GM13976 (cell line): ENCODE results near the gene BACH2.
"Not testable (repeated sequence)": the region's sequence is repeated elsewhere in the genome, so short reads cannot be mapped to it uniquely, and the experiment has no call there.

Experiments
- DNase-seq: peaks from one replicate; pipeline ENCODE4 v3.0.0; 2012; ENCODE audit warnings: low spot score
- CTCF ChIP-seq: IDR thresholded peaks from 2 replicates; pipeline ENCODE4 v1.5.1; 2012; ENCODE audit warnings: borderline replicate concordance, mild to moderate bottlenecking; ENCODE audit not compliant: insufficient read depth; ENCODE audit errors: extremely low read depth, missing control alignments, control extremely low read depth
- in situ Hi-C: fragments of 300-500 bp; cut with MboI; formaldehyde crosslinking; loops from one replicate; pipeline ENCODE4 v1.12.0; 2022; ENCODE audit warnings: low sequenced_read_pairs, mixed read lengths, inconsistent platforms; ENCODE audit not compliant: unreplicated experiment

Gene BACH2

GRCh38 chr6:90214461-90214860, 82.2 kb downstream of the BACH2 start:
- in situ Hi-C loops: no loop called here
- DNase-seq: no peak
- no peak for TF ChIP-seq CTCF

GRCh38 chr6:90212274-90212673, 84.4 kb downstream of the BACH2 start:
- in situ Hi-C loops: no loop called here
- no peak for DNase-seq
- TF ChIP-seq CTCF: no peak

- DNase-seq: no peak
- no peak for TF ChIP-seq CTCF
- in situ Hi-C loops: no loop called here
Measured at GRCh38 chr6:90209527-90209926, 87.1 kb downstream of the BACH2 start.

GRCh38 chr6:90208690-90209089, 88.0 kb downstream of the BACH2 start:
- in situ Hi-C loops, DNase-seq: not testable (repeated sequence)

GRCh38 chr6:90204327-90205056, 92.2 kb downstream of the BACH2 start:
- no peak for TF ChIP-seq CTCF
- in situ Hi-C loops: no loop called here
- no peak for DNase-seq

- no peak for TF ChIP-seq CTCF
- no peak for DNase-seq
- in situ Hi-C loops: no loop called here
Measured at GRCh38 chr6:90203672-90204071, 93.0 kb downstream of the BACH2 start.

GRCh38 chr6:90202156-90202555, 94.5 kb downstream of the BACH2 start:
- no peak for TF ChIP-seq CTCF
- no peak for DNase-seq
- in situ Hi-C loops: no loop called here
